A549 treated with dexamethasone at 1 μM for 4 hours (cell line): ENCODE results near the gene TMEM121. TPM values are rescaled to one million over a fixed set of nuclear protein-coding genes. Genes with fewer than 3 reads are reported as not detected.

ENCODE experiments used
- total RNA-seq: library from RNA; stranded (reverse); fragments of 200-300 nt; extraction: Qiagen RNA extraction; gene quantifications from 5 replicates; pipeline ENCODE4 v1.2.3, GENCODE V29; 2022

TMEM121 gene
- 3.1 to 7.9 TPM (median 6.3 TPM) in 5 replicates for total RNA-seq

DNA sequence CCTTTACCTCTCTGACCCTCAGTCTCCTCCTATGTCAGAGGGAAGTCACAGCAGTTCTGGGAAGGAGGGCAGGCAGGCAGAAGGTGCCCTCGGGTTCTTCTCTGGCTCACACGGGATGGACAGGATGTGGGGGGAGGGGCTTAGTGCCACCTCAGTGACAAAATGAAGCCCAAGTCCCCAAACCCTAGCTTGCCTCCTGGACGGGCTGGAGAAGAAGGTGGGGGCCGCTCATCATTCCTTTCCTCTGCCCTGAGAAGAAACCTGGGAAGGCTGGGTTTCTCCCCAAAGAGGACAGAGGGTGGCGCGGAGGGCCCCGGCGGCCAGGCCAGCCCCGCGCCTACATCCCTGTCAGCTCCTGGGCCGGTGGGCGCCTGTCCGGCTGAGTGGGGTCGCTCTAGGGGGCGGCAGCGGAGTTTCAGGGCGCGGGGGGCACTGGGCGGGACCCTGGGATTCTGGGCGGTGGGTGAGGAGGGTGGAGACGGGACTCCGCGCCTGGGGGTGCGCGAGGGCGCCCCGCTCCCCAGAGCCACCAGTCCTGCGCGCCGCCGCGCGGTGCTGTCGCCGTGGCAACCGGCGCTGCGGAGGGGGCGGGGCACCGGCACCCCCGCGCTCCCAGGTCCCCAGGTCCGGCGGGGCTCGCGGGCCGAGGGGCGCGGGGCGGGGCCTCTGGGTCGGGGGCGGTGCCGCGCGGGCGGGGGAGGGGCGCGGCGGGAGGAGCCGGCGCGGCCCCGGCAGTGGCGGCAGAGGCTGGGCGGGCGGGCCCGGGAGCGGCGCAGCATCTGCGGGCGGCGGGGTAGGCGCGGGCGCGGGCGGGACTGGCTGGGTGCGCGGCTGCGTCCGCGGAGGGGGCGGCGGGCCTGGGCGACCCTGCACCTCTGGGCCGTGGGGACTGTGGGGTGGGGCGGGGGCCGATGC is at the start of gene TMEM121:
Gene TMEM121, plus strand, starts transcription at position 723 of the 915 bp plus-strand sequence. CDS start 2,252 bp downstream, outside the sequence.

DNA sequence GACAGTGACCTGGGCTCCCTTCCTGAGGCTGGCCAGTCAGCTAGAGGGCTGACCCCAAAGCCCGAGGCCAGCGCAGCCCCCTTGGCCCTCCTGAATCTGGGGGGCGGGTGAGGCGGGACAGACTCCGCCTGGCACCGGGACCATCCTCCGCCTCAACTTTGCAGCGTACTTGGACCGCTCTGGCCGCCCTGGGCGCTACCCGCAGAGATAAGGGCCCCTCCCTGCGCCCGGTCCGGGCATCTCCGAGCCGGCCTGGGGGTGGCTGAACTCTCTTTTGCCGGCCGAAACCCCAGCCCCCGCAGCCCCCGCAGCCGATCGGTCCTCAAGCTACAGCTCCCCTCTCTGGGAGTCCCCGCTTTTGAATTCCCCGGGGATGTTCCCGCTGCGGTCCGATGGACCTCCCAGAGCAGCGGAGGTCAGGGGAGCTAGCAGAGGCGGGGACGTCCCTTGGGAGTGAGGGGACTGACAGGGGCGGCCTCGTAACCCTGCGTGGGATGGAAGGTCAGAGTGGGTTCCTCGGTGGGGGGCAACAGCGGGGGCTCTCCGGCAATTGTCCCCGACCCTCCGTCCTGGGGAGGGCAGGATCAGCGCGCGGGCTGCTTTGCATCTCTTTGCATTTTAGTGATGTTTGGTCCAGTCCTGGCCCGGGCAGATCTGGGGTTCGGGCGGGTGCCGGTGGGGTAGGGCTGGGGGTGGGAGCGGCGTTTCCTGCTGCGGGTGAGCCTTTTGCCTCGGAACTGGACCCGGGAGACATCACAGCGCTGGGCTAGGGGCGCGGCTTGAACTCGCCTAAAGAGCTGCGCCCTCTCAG is 40.0 kb upstream of the TMEM121 start, which contains the start of gene CRIP1:
Gene CRIP1, plus strand, starts transcription at position 724 of the 811 bp plus-strand sequence. CDS start 374 bp downstream, outside the sequence.

DNA sequence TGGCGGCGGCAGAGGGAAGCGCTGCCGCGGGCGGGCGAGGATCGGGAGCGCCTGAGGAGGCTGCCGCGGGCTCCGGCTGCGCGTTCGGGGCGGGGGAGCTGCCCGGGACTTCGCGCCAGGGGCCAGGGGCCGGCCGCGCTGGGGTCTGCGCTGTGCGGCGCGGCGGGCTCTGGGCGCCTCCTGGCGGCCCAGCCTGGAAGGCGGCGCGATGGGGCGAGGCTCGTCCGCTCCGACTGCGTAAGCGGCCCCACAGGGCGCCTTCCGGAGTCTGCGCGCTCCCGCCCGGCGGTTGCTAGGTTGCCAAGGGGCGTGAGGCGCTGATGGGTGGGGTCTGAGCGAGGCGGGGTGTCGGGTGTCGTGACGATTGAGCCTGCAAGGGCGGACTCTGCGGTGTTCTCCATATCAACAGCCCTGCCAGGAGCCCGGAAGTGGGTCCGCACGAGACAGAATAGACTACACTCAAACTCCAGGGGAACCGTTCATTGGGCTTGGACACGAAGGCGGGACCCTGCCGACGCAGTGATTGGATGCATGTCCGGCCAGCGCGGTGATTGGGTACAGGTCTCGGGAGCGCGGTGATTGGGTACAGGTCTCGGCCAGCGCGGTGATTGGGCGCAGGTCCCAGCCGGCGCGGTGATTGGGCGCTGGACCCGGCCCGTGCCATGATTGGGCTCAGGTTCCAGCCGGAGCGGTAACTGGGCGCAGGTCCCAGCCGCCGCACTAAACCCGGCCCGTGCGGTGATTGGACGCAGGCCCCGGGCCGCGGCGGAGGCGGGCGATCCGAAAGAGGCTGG is 35.6 kb upstream of the TMEM121 start, which contains the start of gene TEDC1:
Gene TEDC1, plus strand, starts transcription at position 675 of the 794 bp plus-strand sequence. CDS start 130 bp downstream, outside the sequence.

Other genes with a start within 250 kb of the TMEM121 start
- gene BRF1, start 225.6 kb upstream of the TMEM121 start, total RNA-seq, result 23.7 to 28.3 TPM (median 28.0 TPM) in 5 replicates
- 17.9 to 31.2 TPM (median 26.3 TPM) in 5 replicates for gene PACS2, start 211.8 kb upstream of the TMEM121 start, total RNA-seq
- 0.06 to 0.48 TPM (median 0.22 TPM) in 5 replicates for gene TEX22, start 128.0 kb upstream of the TMEM121 start, total RNA-seq
- gene MTA1, start 106.8 kb upstream of the TMEM121 start, total RNA-seq, result 38.8 to 82.7 TPM (median 73.4 TPM) in 5 replicates
- 111 to 207 TPM (median 191 TPM) in 5 replicates for gene CRIP2, start 51.8 kb upstream of the TMEM121 start, total RNA-seq
- 1,663 to 1,896 TPM (median 1,802 TPM) in 5 replicates for gene CRIP1, start 39.7 kb upstream of the TMEM121 start, total RNA-seq
- gene TEDC1, start 35.3 kb upstream of the TMEM121 start, total RNA-seq, result 26.7 to 41.7 TPM (median 37.6 TPM) in 5 replicates